Transverse colon (tissue), 4 donors: ENCODE results near the gene SLC1A7. TPM values are rescaled to one million over a fixed set of nuclear protein-coding genes. Genes with fewer than 3 reads are reported as not detected.

Source experiments
- DNase-seq: peaks from one replicate; pipeline ENCODE4 v3.0.0-alpha.2; 2019
- H3K27ac ChIP-seq, 4 donors: fragments of 200-600 bp; sonication (generic); 2 replicates each; pipeline ENCODE4 v1.5.1; 2016 to 2018; ENCODE audit warnings: inconsistent platforms in 4 of 4
- H3K27me3 ChIP-seq: fragments of 200-600 bp; sonication (generic); 2 replicates; pipeline ENCODE4 v1.5.1; 2017; ENCODE audit warnings: inconsistent platforms
- H3K36me3 ChIP-seq, 4 donors: fragments of 200-600 bp; sonication (generic); 2 replicates each; pipeline ENCODE4 v1.5.1; 2017 to 2019; ENCODE audit warnings: inconsistent platforms in 4 of 4
- H3K4me1 ChIP-seq, 4 donors: fragments of 200-600 bp; sonication (generic); 2 replicates each; pipeline ENCODE4 v1.5.1; 2017 to 2020; ENCODE audit warnings: inconsistent platforms in 4 of 4
- H3K4me3 ChIP-seq, 4 donors: fragments of 200-600 bp; sonication (generic); 1 replicate in 1 of 4; 2 replicates in 3 of 4; pipeline versions ENCODE4 v1.5.1 to v1.6.1; 2017 to 2019; ENCODE audit warnings: inconsistent platforms in 4 of 4
- H3K9me3 ChIP-seq, 2 donors: fragments of 200-600 bp; sonication (generic); 2 replicates each; pipeline ENCODE4 v1.5.1; 2017 to 2019; ENCODE audit warnings: inconsistent platforms in 2 of 2
- EP300 ChIP-seq: sonication (generic); formaldehyde crosslinking; IDR thresholded peaks from one replicate; pipeline ENCODE4 v1.6.1; 2017; ENCODE audit warnings: antibody characterized with exemption, low read depth
- POLR2A ChIP-seq: fragments of 450-650 bp; IDR thresholded peaks from one replicate; pipeline ENCODE4 v1.6.1; 2016; ENCODE audit warnings: antibody characterized with exemption, mild to moderate bottlenecking, moderate library complexity
- POLR2AphosphoS5 ChIP-seq, 3 donors: sonication (generic); formaldehyde crosslinking; IDR thresholded peaks; one replicate each; pipeline ENCODE4 v1.6.1; 2016; ENCODE audit warnings: antibody characterized with exemption in 3 of 3
- WGBS, 2 donors: methylation state at CpG; one replicate each; pipeline ENCODE4 v1.1.5; 2018; ENCODE audit warnings: low coverage in 1 of 2; 5-methylcytosine and 5-hydroxymethylcytosine counted together
- in situ Hi-C, 4 donors: fragments of 200-750 bp; cut with MboI; loops; one replicate each; pipeline versions ENCODE4 v1.15.0 to v1.15.1; 2017; ENCODE audit warnings: low sequenced_read_pairs in 3 of 4, low pct_ligation_motif_present in 1 of 4, low pct_unique_long_range_greater_than_20kb in 1 of 4
- intact Hi-C: fragments of 100-400 bp; cut with DNase I; formaldehyde crosslinking; loops from one replicate; pipeline ENCODE4 v1.15.1; 2023; ENCODE audit warnings: low total_unique reads
- total RNA-seq, 4 donors: library from RNA; depleted of rRNA; stranded (reverse); fragments of >200 nt; gene quantifications; one replicate each; pipeline ENCODE4 v1.1.0, GENCODE V29; 2016
- TF ChIP-seq, protein P1 (sequence below), 5 experiments: fragments of 200-600 bp in 3 of 5; fragments of 450-650 bp in 2 of 5; sonication (generic) in 3 of 5; IDR thresholded peaks; 1 replicate in 2 of 5; 2 replicates in 3 of 5; pipeline ENCODE4 v1.5.1; 2016 to 2017; ENCODE audit warnings: antibody characterized with exemption in 5 of 5, inconsistent platforms in 3 of 5, mild to moderate bottlenecking in 2 of 5, moderate library complexity in 1 of 5

Gene SLC1A7
- total RNA-seq, 4 donors from 2014 or later, result 1.1 to 1.6 (median 1.6) TPM; not detected in 1

- H3K36me3 ChIP-seq, result no peaks in the 10 kb centered on the region
- no peaks in the 10 kb centered on the region for H3K9me3 ChIP-seq
- TF ChIP-seq POLR2A (no peak), EP300 (no peak), POLR2AphosphoS5 (IDR thresholded peaks at IDR 0.05) (no peak)
- TF ChIP-seq, protein P1, sequence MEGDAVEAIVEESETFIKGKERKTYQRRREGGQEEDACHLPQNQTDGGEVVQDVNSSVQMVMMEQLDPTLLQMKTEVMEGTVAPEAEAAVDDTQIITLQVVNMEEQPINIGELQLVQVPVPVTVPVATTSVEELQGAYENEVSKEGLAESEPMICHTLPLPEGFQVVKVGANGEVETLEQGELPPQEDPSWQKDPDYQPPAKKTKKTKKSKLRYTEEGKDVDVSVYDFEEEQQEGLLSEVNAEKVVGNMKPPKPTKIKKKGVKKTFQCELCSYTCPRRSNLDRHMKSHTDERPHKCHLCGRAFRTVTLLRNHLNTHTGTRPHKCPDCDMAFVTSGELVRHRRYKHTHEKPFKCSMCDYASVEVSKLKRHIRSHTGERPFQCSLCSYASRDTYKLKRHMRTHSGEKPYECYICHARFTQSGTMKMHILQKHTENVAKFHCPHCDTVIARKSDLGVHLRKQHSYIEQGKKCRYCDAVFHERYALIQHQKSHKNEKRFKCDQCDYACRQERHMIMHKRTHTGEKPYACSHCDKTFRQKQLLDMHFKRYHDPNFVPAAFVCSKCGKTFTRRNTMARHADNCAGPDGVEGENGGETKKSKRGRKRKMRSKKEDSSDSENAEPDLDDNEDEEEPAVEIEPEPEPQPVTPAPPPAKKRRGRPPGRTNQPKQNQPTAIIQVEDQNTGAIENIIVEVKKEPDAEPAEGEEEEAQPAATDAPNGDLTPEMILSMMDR (IDR thresholded peaks at IDR 0.05), result no peak
- no peak overlapping the region for H3K4me3 ChIP-seq
- in situ Hi-C loops, result no loop called here
- DNase-seq, result no peak
- H3K27me3 ChIP-seq, result no peaks in the 10 kb centered on the region
- intact Hi-C loops, result no loop called here
- WGBS, 2 donors, result 89% methylated on average over 19 of the region's 19 CpGs; no CpG with 5 or more reads in 1 of the 2 donors
- H3K4me1 ChIP-seq, result peaks cover 5 to 17% (median 9%) of the 10 kb centered on the region in 4 donors
- no peak overlapping the region for H3K27ac ChIP-seq
These were observed 53.7 kb downstream of the SLC1A7 start for GRCh38 chr1:53088616-53089300.

GRCh38 chr1:53087332-53088285 is 54.8 kb downstream of the SLC1A7 start:
- Histone ChIP-seq H3K9me3 (no peaks in the 10 kb centered on the region), H3K4me1 (peaks cover 5 to 17% (median 9%) of the 10 kb centered on the region in 4 donors), H3K27me3 (no peaks in the 10 kb centered on the region), H3K4me3 (no peak overlapping the region), H3K36me3 (no peaks in the 10 kb centered on the region), H3K27ac (no peak overlapping the region)
- 85 to 93% methylated on average over 3 to 27 of the region's 27 CpGs for WGBS, 2 donors
- in situ Hi-C loops, result no loop called here
- intact Hi-C loops, result no loop called here
- TF ChIP-seq EP300 (no peak), POLR2AphosphoS5 (IDR thresholded peaks at IDR 0.05) (no peak)
- TF ChIP-seq, protein P1 (IDR thresholded peaks at IDR 0.05), result no peak
- no peak for DNase-seq

GRCh38 chr1:53086491-53087070 is 55.9 kb downstream of the SLC1A7 start:
- Histone ChIP-seq H3K27ac (no peak overlapping the region), H3K36me3 (no peaks in the 10 kb centered on the region), H3K4me1 (peaks cover 5 to 17% (median 9%) of the 10 kb centered on the region in 4 donors), H3K9me3 (no peaks in the 10 kb centered on the region), H3K27me3 (no peaks in the 10 kb centered on the region), H3K4me3 (no peak overlapping the region)
- in situ Hi-C loops (no loop called here), intact Hi-C loops (no loop called here)
- 86% methylated on average over 4 of the region's 4 CpGs; no CpG with 5 or more reads in 1 of the 2 donors for WGBS, 2 donors
- TF ChIP-seq, protein P1 (IDR thresholded peaks at IDR 0.05), result no peak
- TF ChIP-seq EP300 (no peak), POLR2A (no peak), POLR2AphosphoS5 (IDR thresholded peaks at IDR 0.05) (no peak)
- no peak for DNase-seq

DNA sequence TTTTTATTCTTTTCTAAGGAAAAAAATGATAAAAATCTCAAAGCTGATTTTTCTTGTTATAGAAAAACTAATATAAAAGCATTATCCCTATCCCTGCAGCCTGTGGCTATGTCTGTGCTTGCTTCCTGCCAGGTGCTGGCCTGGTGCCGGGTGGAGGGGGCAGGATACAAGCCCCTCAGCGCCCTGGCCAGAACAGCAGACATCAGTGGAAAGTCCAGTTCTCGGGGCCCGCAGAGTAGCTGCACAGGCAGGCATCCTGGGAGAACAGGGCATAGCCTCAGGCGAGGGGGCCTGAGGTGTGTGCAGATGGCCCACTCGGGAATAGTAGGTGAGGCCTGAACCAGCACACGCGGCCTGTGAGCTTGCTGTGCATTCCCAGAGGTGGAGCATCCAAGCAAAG is 57.0 kb downstream of the SLC1A7 start:
- H3K4me3 ChIP-seq, result no peak overlapping the region
- no peaks in the 10 kb centered on the region for H3K9me3 ChIP-seq
- no peak for DNase-seq
- no peaks in the 10 kb centered on the region for H3K27me3 ChIP-seq
- intact Hi-C loops (no loop called here), in situ Hi-C loops (no loop called here)
- TF ChIP-seq POLR2AphosphoS5 (IDR thresholded peaks at IDR 0.05) (no peak), EP300 (no peak), POLR2A (no peak)
- TF ChIP-seq, protein P1 (IDR thresholded peaks at IDR 0.05), result no peak
- peaks cover 0 to 9% (median 6%) of the 10 kb centered on the region in 4 donors for H3K4me1 ChIP-seq
- WGBS, 2 donors, result 92% methylated on average over 8 of the region's 8 CpGs; no CpG with 5 or more reads in 1 of the 2 donors
- no peaks in the 10 kb centered on the region for H3K36me3 ChIP-seq
- no peak overlapping the region for H3K27ac ChIP-seq
